Fibroblast of the conjunctiva (primary cell): ENCODE measurements around the gene APBA2.

Experiments
- DNase-seq: peaks from one replicate; pipeline ENCODE4 v3.0.0-alpha.2; 2010; ENCODE audit warnings: low read depth

APBA2 gene

DNA sequence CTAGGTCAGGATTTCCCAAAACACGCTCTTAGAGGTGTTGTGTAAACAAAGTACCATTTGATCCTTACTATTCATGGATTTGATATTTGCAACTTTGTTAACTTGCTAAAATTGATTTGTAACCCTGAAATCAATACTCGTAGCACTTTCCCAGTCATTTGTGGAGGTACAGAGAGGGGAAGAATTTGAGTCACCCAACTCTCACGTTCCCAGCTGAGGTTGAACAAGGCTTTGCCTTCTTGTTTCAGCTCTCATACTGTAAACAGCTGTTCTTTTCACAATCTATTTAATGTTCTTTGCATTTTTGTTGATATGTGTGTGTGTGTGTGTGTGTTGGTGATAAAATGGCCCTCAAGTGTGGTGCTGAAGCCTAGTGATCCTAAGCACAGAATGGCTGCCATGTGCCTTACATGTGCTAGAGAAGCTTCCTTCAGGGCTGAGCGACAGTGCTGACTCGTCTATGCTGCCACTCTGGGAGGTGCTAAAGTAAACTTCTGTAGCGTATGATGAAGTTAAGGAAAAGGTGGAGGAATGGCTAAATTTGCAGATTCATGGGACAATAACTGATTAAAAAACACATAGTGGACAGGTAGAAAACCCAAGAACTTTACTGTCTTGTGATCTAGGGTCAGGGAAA lies 173.2 kb downstream of the APBA2 start:
- DNase-seq: no peak

DNA sequence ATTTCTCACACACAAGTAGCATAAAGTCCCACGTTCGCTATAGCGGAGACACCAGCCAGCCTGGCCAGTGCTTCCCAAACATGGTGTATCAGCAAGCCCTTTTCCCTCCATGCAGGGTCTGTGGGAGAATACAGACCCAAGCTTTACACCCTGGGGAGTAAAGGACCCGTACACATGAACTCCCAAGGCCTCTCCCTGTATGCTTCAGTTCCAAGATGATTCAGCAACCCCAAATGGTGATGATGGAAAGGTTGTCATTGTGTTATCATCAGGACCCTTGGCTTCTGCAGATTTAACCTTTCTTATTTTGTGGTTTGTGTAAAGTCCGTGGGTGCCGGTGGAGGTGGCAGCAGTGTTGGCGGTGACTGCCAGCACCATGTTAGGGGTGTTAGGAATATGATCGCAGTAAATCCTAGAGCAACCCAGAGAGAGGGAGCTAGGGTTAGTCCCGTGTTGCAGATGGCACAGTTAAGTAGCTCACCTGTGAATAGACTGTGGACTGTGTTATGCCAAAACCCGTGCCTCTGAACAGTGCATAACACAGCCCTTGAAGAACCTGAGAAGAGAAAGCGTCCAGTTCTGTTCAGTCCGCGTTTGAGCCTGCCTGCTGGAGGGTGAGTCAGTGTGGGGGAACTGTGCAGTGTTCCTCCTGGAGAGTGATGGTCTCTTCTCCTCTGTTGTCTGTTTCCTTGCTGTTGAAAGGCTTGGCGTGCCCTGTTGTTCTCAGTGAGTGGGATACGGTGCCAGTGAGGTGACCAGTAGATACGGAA lies 174.3 kb downstream of the APBA2 start:
- DNase-seq: no peak

DNA sequence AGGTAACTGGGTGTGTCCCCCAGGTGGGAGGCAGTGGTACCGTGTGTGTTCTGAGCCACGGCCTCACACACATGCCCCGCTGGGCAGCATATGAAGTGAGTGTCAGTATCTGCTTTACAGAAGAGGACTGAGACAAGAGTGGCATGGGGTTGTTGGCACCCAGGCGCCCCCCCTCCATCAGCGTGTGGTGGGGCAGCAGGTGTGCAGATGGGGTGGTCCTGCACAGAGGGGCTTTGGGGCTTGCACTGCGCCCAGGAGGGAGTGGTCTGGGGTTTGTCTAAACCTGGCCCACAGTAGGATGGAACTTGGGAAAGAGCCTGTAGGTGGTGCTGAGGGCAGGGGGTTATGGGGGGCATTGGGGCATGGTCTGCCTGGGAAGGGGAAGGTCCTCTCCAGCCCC lies 176.0 kb downstream of the APBA2 start:
- DNase-seq: no peak

DNA sequence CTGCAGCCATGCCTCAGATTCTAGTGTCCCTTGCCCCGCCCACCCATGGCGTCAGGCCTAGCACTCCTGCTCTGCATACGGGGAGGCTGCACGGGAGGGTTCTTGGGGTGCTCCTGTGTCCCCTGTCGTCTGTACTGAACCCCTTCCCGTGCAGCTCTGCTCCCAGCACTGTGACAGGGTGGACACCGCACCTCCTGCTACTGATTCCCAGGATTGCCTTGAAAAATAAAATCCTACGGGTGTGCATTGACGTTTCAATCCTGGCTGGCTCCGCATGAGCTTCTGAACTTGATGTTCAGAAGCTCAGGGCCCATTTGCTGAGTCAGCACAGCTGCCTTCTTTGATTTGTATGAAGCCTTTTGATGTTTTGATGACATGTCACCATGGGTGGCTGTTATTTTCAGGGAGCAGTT lies 176.4 kb downstream of the APBA2 start:
- no peak for DNase-seq

DNA sequence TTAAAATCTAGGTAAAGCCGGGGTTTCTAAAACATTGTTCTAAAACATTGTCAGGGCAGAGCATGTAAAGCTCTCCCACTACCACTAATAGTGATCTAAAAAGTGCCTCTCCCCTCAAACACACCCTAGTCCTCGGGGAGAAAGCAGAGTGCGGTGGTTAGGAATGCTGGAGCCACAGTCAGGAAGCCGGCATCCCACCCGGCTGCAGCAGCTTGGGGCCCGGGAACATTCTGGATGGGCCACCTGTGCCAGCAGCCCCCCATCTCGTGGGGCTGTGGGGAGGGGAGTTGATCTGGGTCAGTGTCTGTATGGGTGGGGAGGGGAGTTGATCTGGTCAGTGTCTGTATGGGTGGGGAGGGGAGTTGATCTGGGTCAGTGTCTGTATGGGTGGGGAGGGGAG lies 176.9 kb downstream of the APBA2 start:
- no peak for DNase-seq

DNA sequence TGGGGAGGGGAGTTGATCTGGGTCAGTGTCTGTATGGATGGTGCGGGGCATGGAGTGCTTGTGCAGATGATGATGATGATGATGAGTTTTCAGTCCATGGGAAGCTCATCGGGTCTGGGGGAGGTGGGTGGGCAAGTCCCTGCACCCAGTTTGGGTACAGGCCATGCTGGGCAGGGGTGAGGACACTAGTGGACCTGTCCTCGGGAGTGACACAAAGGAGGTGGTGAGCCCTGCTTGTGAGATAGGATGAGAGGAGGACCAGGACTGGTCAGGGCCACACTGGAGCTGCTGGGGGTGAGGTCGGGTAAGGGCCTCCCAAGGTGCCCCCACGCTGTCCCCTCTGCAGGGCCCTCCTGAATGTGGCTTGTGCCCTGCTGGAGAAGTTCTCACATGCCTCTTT lies 177.9 kb downstream of the APBA2 start:
- DNase-seq: no peak

DNA sequence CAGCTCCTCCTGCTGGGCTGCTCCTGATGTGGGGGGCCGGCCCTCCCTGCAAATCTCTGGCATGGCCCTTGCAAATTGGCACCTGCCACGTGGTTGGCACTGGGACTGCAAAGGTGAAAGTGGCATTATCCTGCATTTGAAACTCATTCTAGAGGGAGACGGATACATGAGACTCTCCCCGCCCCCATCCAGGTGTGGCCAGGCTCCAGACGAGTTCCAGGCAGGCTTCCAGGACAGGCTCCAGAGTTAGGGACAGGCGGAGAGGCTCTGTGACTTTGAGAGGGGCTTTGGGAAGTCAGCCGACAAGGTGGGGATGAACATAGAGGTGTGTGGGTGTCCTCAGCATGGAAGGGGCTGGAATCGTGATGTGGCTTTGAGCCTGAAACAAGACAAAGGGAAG lies 178.5 kb downstream of the APBA2 start:
- DNase-seq: no peak

DNA sequence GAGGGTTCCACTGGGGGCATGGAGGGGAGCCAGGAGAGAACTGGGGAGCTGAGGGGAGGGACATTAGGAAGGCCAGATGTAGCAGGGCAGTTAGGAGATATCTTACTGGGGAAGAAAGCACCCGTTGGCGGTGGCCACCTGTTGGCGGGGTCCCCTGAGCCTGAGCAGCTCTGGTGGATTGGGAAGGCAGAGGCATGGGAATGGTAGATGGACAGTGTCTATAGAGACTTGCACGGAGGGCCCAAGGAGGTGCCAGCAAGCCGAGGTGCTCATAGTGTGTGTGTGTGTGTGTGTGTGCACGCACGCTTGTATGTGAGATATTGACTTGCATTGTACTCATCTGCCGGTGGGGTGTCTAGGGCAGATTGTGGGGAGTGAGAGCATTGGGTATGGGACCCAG lies 179.0 kb downstream of the APBA2 start:
- DNase-seq: no peak

DNA sequence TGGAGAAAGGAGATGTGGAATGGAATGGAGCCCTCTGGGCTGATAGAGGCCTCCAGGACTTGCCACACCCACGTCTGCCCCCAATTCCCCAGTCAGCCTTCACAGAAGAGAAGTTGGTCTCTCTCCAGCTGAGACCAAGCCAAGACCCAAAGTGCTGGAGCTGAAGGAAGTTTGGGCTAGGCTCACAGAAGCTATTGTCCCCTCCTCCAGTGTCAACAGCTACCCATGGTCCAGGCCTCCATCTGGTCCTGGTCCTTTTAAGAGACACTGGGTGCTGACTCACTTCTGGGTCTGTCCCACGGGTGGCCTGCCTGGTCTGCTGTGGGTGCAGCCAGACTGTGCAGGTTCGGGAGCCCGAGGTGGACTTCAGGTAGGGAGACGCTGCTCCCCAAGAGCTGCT lies 179.8 kb downstream of the APBA2 start:
- DNase-seq: no peak

DNA sequence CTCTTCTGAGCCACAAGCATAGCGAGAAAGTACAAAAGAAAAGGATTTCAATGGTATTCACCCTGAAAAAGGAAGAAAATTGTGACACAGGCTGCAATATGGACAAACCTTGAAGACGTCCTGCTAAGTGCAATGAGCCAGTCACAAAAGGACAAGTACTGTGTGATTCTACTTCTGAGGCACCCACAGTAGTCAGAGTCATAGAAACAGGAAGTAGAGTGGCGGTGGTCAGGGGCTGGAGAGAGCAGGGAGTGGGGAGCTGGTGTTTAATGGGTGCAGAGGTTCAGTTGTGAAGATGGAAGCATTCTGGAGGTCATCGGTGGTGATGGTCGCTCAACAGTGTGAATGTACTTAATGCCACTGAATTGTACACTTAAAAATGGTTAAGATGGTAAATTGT lies 180.5 kb downstream of the APBA2 start:
- DNase-seq: no peak

DNA sequence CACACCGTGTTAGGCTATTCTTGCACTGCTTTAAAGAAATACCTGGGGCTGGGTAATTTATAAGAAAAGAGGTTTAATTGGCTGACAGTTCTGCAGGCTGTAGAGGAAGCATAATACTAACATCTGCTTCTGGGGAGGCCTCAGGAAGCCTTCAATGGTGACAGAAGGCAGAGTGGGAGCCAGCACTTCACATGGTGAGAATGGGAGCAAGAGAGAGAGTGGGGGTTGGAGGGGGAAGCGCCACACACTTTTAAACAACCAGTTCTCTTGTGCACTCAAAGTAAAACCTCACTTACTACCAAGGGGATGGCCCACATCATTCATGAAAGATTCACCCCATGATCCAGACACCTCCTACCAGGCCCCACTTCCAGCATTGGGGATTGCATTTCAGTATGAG lies 181.1 kb downstream of the APBA2 start:
- no peak for DNase-seq

DNA sequence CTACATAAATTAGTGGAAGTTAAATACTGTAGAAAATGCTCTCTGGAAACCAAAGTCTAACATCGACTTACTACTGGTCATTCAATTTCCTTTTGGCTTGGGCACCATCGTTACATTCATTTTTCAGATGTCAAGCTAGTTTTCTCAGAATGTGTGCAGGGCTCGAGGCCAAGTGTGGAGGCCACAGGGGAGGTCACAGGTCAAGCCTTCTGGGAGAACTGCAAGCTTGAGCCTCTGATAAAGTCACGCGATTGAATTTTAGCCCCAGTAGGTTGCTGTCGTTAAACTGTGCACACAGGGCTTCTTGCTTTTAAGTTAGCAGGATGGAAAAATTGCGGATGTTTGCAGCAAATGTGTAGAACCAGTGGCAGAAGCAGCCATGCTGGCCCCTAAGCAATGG lies 182.2 kb downstream of the APBA2 start:
- no peak for DNase-seq

DNA sequence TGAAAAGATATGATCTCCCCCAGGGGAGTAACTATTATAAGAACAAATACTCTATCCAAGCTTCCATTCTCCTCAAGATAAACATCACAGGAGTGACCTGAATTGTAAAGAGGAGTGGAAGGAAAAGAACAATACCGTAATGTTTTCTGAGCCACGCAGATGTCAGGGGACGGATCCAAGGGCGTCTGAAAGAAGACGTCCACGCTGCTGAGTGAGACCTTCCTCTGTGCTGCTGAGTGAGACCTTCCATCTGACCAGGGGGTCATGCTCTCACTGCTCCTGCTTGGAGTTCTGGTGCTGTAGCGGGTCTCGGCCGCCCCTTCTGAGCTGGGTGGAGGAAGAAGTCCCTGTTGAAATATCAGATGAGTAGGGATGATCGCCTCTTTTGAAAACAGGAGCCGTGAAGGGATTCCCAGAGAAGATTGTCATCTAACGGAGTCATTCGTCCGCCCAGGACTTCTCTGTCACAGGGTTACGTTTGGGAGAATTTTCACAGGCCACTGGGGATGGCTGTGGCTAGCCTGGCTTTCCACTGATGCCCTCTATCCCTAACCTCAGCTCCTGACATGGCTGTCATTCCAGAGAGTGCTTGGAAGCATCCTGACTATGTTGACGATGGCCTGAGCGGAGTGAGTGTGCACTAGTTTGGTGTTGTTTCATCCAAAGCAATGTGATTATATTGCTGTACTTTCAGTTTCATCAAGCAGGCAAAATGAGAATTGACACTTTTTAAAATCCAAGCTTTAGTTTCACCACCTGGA lies 184.9 kb downstream of the APBA2 start:
- DNase-seq: no peak

DNA sequence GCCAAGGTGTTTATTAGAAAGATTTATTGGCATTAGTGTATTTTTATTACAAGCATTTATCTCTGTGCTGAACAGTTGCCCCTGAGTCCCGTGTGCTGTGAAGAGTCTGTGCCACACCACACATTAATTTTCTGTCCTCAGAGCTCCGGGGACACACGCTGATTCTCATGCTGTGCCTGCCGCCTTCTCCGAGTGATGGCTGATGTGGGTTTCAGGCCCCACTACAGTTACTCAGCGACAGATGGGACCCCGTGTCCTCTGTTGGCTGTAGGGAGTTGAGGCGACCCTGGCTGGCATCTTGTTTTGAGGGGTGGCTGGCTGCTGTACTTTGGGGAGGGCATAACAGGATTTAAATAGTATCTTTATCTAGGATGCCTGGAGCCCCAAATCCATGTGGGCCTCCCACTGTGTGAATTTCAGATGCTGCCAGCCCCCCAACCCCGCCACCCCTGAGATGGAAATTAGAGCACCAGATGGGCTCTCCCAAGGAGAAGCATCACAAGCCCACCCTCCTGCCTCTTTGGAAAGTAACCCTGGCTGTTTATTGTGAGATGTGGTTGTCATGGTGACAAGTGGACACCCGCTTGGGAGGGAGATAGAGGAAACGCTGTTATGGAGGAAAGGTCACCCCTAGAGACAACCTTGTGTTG lies 185.6 kb downstream of the APBA2 start:
- DNase-seq: no peak

DNA sequence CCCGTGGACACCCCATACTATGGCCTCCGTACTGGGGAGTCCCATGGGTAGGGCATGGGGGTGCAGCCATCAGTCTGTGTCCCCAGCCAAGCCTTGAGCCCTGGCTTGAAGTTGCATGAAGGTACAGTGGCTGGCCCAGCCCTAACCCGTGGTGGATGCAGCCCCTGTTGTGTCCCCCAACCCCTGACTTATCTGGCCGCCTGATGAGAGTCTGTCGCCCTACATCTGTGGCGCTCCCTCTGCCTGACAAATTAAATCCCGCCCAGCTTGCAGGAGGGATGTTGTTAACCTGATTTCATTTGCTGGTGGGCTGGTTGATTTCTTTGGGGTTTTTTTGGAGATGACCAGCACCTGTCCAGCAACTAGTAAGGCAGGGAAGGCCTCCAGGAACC lies 186.1 kb downstream of the APBA2 start:
- no peak for DNase-seq

DNA sequence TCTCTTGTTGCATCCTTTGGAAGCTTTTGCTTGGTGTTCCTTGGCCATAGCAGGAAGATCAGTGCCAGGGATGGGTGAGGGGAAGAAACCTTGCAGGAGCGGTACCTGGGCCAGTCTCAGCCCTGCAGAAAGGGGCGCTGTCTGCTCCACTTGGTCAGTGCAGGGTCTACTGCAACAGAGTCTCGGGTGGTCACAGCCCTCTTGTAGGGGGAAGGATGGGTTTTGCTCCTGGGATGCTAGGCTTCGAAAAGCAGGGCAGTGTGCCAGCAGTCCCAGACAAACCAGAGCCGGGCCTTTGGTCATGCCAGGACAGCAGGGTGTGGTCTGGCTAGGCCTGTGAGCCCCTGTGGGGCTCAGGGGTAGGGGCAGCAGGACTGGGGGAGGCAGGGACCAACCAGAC lies 186.7 kb downstream of the APBA2 start:
- no peak for DNase-seq

DNA sequence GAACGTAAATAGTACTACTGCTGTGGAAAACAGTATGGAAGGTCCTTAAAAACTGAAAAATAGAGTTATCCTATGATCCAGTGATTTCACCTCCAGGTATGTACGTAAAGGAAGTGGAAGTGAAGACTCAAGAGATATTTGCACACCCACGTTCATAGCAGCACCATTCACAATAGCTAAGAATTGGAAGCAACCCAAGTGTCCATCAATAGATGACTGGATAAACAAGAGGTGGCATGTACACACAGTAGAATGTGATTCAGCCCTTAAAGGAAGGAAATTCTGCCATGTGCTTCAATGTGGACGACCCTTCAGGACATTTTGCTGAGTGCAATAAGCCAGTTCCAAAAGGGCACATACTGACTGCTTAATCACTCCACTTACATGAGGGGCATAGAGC lies 188.3 kb downstream of the APBA2 start:
- DNase-seq: no peak

DNA sequence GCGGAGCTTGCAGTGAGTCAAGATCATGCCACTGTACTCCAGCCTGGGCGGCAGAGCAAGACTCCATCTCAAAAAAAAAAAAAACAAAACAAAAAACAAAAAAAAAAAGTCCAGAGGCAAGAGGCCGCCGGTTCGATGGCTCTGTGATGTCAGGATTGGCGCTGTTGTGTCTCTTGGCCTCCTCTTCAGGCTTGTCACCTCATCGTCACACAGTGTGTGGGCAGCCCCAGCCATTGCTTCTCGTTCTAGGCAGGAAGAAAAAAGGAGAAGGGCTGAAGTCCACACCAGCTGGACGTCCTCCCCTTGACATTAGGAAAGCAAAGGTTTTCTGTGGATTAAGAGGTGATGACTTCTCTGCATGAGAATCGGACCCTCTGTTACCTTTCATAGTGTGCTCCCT lies 192.8 kb downstream of the APBA2 start:
- no peak for DNase-seq

DNA sequence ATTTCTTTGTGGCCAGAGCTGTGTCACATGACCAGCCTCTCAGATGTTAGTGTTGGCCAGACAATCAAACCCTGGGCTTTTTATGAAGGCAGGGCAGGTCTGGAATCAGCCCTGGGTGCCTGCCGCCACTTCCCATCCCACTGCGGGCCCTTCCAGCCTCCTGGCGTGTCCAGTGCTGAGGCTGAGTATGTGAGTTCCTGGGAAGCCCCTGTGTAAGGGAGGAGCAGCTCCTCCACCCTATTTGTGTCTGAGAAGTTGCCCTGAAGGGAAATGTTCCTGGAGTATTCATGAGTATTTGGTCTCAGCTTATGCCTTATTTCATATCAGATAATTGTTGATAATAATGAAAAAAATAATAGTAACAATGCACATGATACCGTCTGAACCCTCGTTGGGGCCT lies 193.7 kb downstream of the APBA2 start:
- no peak for DNase-seq

DNA sequence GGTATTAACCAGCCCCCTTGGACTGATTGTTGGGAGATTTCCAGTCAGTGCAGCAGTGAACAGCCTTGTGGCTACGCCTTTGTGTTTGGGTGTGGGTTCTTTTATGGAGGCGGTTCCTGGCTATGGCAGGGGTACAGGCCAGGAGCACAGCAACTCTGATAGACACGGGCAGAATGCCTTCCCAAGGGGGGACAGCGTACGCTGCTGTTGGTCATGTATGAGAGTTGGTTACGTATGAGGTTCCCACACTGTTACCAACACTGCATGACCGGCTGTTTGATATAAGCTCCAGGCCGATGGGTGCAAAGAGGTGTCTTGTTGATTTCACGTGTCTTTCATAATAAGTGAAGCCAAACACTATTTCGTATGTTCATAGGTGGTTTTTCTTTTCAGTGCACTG lies 196.0 kb downstream of the APBA2 start:
- DNase-seq: no peak

DNA sequence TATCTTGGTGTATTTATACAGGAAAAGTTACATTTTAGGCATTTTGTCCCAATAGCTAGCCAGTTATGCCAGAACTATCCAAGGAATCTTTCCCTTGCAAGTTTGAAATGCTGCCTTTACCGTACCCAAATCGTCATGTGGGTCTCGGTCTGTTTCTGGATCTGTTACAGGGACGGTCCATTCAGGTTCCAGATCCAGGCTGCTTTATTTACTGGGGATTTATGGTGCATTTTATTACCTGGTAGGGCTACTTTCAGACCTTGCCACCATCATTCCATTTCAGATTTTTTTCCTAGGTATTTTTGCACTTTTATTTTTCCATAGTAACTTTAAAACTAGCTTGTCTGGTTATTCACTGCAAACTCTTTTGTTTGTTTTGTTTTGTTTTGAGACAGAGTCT lies 197.4 kb downstream of the APBA2 start:
- no peak for DNase-seq

DNA sequence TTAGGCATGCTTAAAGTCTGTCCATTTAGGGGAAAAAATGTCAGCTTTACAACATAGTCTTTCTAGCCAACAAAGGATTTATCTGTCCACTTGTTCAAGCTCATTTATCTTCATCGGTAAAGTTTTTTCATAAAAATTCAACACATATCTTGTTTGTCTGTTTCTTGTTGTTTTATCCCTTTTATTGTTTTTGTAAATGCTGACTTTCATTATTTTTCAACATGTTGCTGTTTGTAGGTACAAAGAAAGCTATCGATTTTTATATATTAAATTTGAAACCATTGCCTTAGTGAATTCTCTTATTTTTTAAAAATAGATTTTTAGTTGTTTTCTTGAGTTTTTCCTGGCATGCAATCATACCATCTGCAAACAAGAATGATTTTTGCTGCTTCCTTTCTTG lies 198.1 kb downstream of the APBA2 start:
- DNase-seq: no peak

DNA sequence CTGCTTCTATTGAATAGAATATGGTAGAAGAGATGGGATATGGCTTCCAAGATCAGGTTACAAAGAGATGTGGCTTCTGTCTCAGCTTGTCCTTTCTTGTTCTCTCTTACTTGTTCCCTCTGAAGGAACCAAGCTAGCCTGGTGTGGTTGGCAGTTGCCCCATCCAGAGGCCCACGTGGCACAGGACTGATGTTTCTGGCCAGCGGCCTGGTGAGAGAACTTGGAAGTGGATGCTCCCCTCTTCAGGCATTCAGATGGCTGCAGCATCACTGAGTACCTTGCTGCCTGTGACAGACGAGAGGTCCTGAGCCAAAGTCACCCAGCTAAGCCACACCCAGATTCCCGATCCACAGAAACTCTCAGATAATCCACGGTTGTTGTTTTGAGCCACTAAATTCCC lies 200.2 kb downstream of the APBA2 start:
- DNase-seq: no peak
